Ascending aorta (tissue), 2 donors: ENCODE results near the gene AGAP3. TPM values are rescaled to one million over a fixed set of nuclear protein-coding genes. Genes with fewer than 3 reads are reported as not detected.
A peak's percentile ranks its signal among the peaks of the same experiment; 100 is the strongest.

Experiments
- DNase-seq, 2 donors: peaks; one replicate each; pipeline ENCODE4 v3.0.0-alpha.2; 2019; ENCODE audit warnings: low spot score in 2 of 2
- H3K27ac ChIP-seq, 2 donors: fragments of 200-600 bp; sonication (generic); one replicate each; pipeline ENCODE4 v1.5.1; 2016 to 2017; ENCODE audit warnings: mild to moderate bottlenecking in 1 of 2
- H3K27me3 ChIP-seq: fragments of 200-600 bp; sonication (generic); one replicate; pipeline ENCODE4 v1.5.1; 2017
- H3K36me3 ChIP-seq, 2 donors: fragments of 200-600 bp; sonication (generic); one replicate each; pipeline ENCODE4 v1.5.1; 2016
- H3K4me1 ChIP-seq, 2 donors: fragments of 200-600 bp; sonication (generic); one replicate each; pipeline ENCODE4 v1.5.1; 2016 to 2017; ENCODE audit warnings: mild to moderate bottlenecking in 1 of 2
- H3K4me3 ChIP-seq, 2 donors: fragments of 200-600 bp; sonication (generic); one replicate each; pipeline ENCODE4 v1.5.1; 2016 to 2017; ENCODE audit warnings: mild to moderate bottlenecking in 1 of 2
- H3K9me3 ChIP-seq, 2 donors: fragments of 200-600 bp; sonication (generic); one replicate each; pipeline ENCODE4 v1.5.1; 2016
- intact Hi-C: fragments of 100-400 bp; cut with DNase I; formaldehyde crosslinking; loops from one replicate; pipeline ENCODE4 v1.15.1; 2023
- total RNA-seq: library from RNA; depleted of rRNA; stranded (reverse); fragments of >200 nt; gene quantifications from one replicate; pipeline ENCODE4 v1.1.0, GENCODE V29; 2016
- TF ChIP-seq, protein P1 (sequence below), 3 experiments: fragments of 200-600 bp in 2 of 3; fragments of 450-650 bp in 1 of 3; sonication (generic) in 2 of 3; IDR thresholded peaks; one replicate each; pipeline ENCODE4 v1.5.1; 2016 to 2019; ENCODE audit warnings: antibody characterized with exemption in 3 of 3, mild to moderate bottlenecking in 1 of 3, moderate library complexity in 1 of 3

Gene AGAP3
- total RNA-seq, 1 donor from 2014 or later, result 82.6 TPM

DNA sequence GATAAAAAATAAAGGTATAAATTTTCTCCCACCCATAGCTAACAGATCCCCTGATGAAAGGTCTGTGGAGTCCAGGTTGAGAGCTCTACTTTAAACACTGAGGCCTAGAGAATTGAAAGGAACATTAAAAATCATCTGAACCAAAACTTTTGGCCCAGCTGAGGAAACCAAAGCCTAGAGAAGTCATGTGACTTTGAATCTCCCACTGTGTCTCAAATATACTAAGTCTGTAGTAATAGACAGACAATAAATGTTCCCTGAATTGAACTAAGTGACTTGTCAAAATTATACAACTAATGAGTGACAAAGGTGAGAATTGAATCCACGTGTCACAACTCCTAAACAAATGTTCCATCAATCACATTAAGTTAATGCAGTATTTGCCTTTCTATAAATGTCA, 75.5 kb downstream of the AGAP3 start:
- no peak for DNase-seq
- peaks cover 1 to 2% of the 10 kb centered on the region in 2 donors for H3K4me1 ChIP-seq
- no peak overlapping the region for H3K27ac ChIP-seq
- no peaks in the 10 kb centered on the region for H3K9me3 ChIP-seq
- TF ChIP-seq, protein P1, sequence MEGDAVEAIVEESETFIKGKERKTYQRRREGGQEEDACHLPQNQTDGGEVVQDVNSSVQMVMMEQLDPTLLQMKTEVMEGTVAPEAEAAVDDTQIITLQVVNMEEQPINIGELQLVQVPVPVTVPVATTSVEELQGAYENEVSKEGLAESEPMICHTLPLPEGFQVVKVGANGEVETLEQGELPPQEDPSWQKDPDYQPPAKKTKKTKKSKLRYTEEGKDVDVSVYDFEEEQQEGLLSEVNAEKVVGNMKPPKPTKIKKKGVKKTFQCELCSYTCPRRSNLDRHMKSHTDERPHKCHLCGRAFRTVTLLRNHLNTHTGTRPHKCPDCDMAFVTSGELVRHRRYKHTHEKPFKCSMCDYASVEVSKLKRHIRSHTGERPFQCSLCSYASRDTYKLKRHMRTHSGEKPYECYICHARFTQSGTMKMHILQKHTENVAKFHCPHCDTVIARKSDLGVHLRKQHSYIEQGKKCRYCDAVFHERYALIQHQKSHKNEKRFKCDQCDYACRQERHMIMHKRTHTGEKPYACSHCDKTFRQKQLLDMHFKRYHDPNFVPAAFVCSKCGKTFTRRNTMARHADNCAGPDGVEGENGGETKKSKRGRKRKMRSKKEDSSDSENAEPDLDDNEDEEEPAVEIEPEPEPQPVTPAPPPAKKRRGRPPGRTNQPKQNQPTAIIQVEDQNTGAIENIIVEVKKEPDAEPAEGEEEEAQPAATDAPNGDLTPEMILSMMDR (IDR thresholded peaks at IDR 0.05), result no peak
- peaks cover 4% of the 10 kb centered on the region for H3K27me3 ChIP-seq
- H3K4me3 ChIP-seq, result no peak overlapping the region
- no peaks in the 10 kb centered on the region for H3K36me3 ChIP-seq
- intact Hi-C loops, result no loop called here

DNA sequence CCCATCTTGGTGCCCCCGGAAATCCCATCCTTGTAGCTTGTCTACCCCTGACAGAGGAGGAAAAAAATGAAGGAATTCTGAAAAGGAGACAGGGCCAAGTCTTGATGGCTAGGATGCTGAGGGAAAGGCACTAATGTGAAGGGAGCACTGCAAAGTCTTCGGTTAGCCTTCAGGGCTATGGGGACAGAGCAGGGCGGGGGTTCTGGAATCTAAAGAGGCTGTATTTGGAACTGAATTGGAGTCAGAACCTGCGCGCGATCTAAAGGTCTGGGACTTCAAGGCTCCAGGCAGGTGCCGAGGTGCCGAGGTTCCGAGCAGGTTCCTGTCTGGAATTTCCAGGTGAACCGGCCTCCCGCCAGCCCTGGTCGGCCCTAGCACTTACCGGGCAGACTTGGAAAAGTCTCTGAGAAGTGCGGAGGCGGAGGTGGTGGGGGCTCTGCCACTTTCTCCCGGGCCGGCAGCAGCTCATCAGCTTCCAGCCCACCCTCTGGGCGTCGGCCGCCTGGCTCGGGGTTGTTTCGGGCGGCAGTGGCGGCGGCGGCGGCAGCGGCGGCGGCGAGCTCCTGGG, 80.4 kb downstream of the AGAP3 start:
- intact Hi-C loops, result no loop called here
- Histone ChIP-seq H3K36me3 (no peaks in the 10 kb centered on the region), H3K4me3 (peak overlapping the region; percentile 58 to 65), H3K27me3 (peaks cover 13% of the 10 kb centered on the region), H3K9me3 (no peaks in the 10 kb centered on the region), H3K4me1 (peaks cover 7 to 12% of the 10 kb centered on the region in 2 donors), H3K27ac (no peak overlapping the region)
- no peak for DNase-seq
- TF ChIP-seq, protein P1 (IDR thresholded peaks at IDR 0.05), result no peak

DNA sequence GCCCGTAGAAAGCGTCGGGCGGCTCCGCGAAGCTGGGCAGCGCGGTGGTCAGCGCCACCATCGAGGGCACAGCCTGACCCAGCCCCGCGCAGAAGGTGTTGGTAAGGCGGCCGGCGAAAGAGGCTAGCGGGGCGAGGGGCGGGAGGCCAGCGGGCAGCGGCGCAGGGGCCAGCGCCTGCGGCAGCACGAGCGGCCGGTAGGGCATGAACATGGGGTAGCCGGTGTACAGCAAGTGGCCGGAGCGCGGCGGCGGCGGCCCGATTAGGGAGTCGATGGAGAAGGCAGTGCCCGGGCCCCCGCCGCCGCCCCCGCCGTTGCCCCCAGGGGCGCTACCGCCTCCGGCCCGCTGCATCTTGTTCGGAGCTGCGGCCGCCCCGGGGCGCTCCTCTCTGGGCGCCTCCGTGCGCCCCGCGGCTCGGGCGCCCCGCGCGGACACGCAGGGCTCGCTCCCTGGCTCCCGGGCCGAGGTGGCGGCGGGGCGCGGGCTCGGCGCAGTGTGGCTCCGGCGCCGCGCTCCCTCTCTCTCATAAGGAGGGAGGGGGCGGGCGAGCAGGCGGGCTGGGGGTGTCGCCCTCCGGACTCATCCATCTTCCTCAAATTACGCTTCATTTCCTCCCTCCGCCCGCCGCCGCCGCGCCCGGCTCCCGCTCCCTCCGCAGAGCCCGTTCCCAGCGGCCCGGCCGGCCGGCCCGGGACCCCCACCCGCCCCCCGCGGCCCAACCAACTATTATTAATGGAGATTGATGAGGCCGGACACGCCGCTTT, 81.1 kb downstream of the AGAP3 start, which contains the start of gene GBX1:
TSS of gene GBX1 (minus strand) at position 498 of the 765 bp plus-strand sequence. CDS start at position 352, 146 bp downstream.
- Histone ChIP-seq H3K27ac (no peak within 1 kb of the TSS), H3K36me3 (no peaks in the 10 kb centered on the region), H3K4me1 (peaks cover 7 to 12% of the 10 kb centered on the region in 2 donors), H3K9me3 (no peaks in the 10 kb centered on the region), H3K27me3 (peaks cover 13% of the 10 kb centered on the region), H3K4me3 (peak within 1 kb of the TSS; percentile 58 to 65)
- TF ChIP-seq, protein P1 (IDR thresholded peaks at IDR 0.05), result no peak
- DNase-seq, result no peak
- intact Hi-C loops, result no loop called here

DNA sequence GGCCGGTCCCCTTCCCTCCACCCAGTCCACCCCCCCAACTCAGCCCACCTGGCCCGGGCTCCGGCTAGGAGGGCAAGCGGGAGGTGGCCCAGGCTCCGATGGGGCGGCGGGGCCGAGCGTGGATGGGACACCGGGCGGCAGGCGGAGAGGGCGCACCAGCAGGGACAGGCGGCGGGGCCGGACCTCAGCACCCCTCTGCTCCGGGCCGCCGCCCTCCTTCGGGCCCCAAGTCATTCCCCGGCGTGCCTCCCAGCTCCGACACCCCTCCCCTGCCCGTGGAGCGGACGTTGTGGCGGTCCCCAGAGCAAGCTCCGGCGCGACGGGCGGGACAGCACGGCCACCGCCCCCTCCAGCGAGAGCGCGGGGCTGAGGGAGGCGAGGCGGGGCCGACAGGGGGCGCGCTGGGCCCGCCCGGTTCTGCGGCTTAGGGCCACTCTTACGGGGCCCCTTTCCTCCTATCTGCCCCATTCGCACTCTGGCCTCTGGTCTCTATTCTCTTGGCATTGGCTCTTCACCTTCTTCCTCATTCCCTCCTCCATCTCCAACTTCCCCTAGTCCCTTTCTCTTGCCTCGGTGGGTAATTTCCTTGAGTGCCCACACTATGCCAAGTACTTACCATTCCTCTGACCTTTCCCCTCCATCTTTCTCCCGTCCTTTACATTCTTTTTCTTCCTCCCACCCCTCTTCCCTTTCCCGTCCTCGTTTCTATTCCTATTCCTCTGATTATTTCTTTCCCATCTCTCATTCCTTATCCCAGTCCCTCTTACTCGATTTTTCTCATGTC, 81.9 kb downstream of the AGAP3 start:
- Histone ChIP-seq H3K27me3 (peaks cover 19% of the 10 kb centered on the region), H3K4me1 (peaks cover 7 to 12% of the 10 kb centered on the region in 2 donors), H3K36me3 (no peaks in the 10 kb centered on the region), H3K27ac (no peak overlapping the region), H3K9me3 (no peaks in the 10 kb centered on the region), H3K4me3 (peak overlapping the region; percentile 58 to 65)
- TF ChIP-seq, protein P1 (IDR thresholded peaks at IDR 0.05), result peak; percentile 31 to 58 (median 42)
- intact Hi-C loops, result no loop called here
- no peak for DNase-seq

DNA sequence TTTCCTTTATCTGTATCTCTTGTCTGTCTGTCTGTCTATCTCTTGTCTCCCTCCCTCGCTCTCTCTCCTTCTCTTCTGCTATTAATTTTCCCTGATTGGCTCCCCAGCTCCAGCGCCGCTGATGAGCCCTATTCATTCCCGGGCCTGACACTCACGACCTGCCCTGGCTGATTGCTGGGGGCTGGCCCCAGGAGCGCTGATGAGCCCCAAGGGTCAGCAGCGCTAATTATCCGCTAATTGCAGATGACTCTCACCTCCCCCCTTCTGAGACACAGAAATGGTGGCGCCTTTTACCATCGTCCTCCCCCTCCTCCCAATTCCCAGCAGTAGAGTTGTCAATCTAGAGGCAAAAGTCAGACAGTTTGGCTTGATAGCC, 82.5 kb downstream of the AGAP3 start:
- no peak overlapping the region for H3K27ac ChIP-seq
- H3K27me3 ChIP-seq, result peaks cover 20% of the 10 kb centered on the region
- intact Hi-C loops, result no loop called here
- H3K36me3 ChIP-seq, result no peaks in the 10 kb centered on the region
- H3K9me3 ChIP-seq, result no peaks in the 10 kb centered on the region
- H3K4me1 ChIP-seq, result peaks cover 7 to 12% of the 10 kb centered on the region in 2 donors
- TF ChIP-seq, protein P1 (IDR thresholded peaks at IDR 0.05), result no peak
- DNase-seq, result no peak
- H3K4me3 ChIP-seq, result no peak overlapping the region
